NOMO-1 treated with DMSO at 0.1 percent for 48 hours (cell line): Measurements from ENCODE around the gene PRDM2.

Source experiments
- DNase-seq: peaks from one replicate; lab custom pipeline; 2025; ENCODE audit not compliant: unreplicated experiment; lab: John Stamatoyannopoulos, UW

Gene PRDM2

DNA sequence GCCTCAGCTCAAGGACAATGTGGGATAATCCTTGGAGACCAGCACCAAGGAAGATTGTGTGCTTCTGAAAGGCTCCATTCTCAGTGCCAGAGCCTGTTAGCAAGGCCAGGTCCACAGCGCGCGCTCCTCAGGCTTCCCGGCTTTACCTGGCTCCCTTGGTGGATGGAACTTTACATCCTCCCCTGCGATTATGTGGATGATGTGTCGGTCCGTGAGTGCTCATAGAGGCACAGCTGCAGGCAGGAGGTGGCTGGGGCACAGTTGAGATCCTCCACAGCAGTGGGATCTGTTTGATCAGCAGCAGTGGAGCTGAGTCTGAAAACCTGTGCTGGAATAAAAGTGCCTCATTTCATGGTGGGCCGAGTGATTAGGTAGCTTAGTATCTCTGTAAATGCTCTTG lies 62.7 kb downstream of the PRDM2 start:
- no peak for DNase-seq

GRCh38 chr1:13763222-13763621 lies 63.2 kb downstream of the PRDM2 start:
- DNase-seq: no peak

GRCh38 chr1:13763991-13764390 lies 64.0 kb downstream of the PRDM2 start:
- no peak for DNase-seq

GRCh38 chr1:13764588-13765332 lies 64.8 kb downstream of the PRDM2 start:
- no peak for DNase-seq

GRCh38 chr1:13766592-13767564 lies 66.9 kb downstream of the PRDM2 start:
- DNase-seq: no peak

GRCh38 chr1:13769212-13769611 lies 69.2 kb downstream of the PRDM2 start:
- peak; percentile 74 for DNase-seq

- no peak for DNase-seq
Measured at GRCh38 chr1:13769830-13770229, 69.8 kb downstream of the PRDM2 start.

GRCh38 chr1:13770743-13771142 lies 70.8 kb downstream of the PRDM2 start:
- no peak for DNase-seq

- DNase-seq: no peak
Measured at GRCh38 chr1:13771745-13772144, 71.8 kb downstream of the PRDM2 start.

- no peak for DNase-seq
Measured at GRCh38 chr1:13772271-13772670, 72.3 kb downstream of the PRDM2 start.

GRCh38 chr1:13774121-13774520 lies 74.1 kb downstream of the PRDM2 start:
- no peak for DNase-seq

- no peak for DNase-seq
Measured at GRCh38 chr1:13775459-13775858, 75.5 kb downstream of the PRDM2 start.

DNA sequence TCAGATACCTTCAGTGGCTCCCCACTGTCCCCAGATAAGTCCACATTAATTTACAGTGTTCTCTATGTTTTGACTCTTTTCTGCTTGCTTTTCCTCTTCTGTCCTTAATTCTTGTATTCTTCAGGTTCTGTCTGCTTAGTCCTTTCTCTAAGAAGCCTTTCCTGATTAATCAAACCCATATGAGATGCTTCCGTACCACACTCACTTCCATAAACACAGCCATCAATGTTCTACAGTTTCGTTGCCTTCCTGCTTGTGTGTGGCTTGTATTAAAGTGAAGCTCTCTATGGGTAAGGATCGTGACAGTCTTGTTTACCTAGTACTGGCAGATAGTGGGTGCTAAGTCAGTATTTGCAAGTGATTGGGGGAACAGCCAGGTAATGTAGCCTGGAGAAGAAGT lies 75.9 kb downstream of the PRDM2 start:
- no peak for DNase-seq

- no peak for DNase-seq
Measured at GRCh38 chr1:13778431-13778830, 78.4 kb downstream of the PRDM2 start.

DNA sequence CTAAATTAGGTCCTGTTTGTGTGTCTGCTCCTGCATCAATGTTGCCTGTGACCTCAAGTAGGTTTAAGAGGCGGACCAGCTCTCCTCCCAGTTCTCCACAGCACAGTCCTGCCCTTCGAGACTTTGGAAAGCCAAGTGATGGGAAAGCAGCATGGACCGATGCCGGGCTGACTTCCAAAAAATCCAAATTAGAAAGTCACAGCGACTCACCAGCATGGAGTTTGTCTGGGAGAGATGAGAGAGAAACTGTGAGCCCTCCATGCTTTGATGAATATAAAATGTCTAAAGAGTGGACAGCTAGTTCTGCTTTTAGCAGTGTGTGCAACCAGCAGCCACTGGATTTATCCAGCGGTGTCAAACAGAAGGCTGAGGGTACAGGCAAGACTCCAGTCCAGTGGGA lies 79.9 kb downstream of the PRDM2 start:
- no peak for DNase-seq

GRCh38 chr1:13780780-13781179 lies 80.8 kb downstream of the PRDM2 start:
- no peak for DNase-seq

GRCh38 chr1:13781228-13781627 lies 81.2 kb downstream of the PRDM2 start:
- no peak for DNase-seq

- no peak for DNase-seq
Measured at GRCh38 chr1:13781907-13782633, 82.1 kb downstream of the PRDM2 start.

DNA sequence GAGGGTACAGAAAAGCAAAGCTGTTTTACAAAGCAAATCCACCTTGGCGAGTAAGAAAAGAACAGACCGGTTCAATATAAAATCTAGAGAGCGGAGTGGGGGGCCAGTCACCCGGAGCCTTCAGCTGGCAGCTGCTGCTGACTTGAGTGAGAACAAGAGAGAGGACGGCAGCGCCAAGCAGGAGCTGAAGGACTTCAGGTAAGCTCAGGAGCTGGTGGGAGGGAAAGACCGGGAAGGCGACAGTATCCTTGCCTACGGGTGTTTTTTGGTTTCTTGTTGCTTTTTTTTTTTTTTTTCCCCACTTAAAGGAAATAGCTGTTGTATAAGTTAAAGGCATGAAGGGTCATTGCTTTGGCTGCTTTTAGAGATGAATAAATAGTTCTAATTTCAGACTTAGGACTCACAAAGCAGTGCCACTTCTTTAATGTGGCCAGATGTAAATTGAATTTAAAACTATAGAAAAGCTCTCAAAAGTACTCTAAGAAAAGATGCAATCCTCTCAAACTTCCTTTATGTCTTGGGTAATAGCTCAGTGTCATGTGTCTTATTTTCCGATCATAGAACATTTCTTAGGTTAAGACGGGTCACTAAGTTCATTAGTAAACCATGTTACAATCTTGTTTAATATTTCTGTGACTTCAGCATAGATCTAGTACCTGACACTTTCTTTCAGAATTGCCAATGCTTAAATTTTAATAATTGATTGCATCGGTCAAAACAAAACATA lies 82.8 kb downstream of the PRDM2 start:
- no peak for DNase-seq

DNA sequence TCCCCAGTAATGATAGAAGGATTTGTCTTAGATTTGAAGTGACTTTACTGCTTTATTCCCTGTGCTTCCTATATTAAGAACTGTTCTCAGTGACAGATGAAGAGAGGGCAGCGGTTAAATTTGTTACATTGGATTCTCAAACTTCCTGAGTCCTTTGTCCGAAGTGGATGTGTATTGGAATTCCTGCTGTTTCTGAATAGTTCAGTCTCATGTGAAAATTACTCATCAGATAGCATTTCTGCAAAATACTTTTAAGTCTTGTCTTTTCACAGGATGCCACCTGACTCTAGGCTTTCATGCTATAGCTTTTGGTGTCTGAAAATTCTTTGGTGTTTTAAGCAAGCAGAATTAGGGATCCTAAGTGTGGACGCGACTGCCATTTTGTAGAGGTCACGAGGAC lies 83.6 kb downstream of the PRDM2 start:
- no peak for DNase-seq

GRCh38 chr1:13784971-13785370 lies 85.0 kb downstream of the PRDM2 start:
- no peak for DNase-seq
